ENCODE data around the gene CYP19A1.
"Not testable (repeated sequence)": the region's sequence is repeated elsewhere in the genome, so short reads cannot be mapped to it uniquely, and the experiment has no call there.

The CYP19A1 gene

GRCh38 chr15:51288143-51289065, 50.0 kb downstream of the CYP19A1 start:
- DNase-seq, result no peak

DNA sequence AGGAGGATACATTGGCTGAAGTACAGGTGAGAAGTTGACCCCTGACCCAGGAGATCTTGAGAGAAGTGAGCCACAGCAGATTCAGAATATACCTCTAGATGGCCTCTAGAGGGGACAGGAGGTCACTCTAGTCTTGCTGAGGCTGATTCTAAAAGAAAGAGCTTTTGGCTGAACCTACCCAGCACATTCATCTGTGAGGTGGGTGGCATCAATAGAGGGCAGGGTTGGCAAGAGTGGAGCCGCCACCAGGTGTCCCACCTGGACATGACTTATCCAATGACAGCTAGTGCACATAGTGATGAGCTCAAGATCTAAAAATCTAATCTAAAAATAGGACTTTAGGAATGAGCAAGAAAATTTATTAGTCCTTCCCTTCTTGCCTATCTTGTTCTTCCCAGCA, 51.6 kb downstream of the CYP19A1 start:
- DNase-seq, result no peak

- no peak for DNase-seq
Observed at GRCh38 chr15:51285399-51285798, 53.0 kb downstream of the CYP19A1 start.

DNA sequence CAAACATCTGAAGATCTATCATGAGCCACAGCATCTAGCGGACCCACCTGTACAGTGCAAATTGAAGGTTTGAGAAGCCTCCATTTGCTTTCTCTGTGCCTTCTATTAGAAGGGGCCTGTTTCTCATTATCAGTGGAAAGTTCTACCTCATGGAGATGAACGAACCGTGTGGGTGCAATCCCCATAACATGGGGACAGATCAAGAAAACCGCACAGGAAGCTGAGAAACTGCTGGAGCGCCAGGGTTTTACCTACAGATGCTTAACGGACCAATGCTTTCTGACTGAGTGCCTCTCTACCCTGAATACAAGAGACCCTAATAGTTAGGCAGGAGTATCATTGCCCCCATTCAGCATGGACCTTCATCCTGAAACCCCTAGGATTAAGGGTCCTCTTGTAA, 53.5 kb downstream of the CYP19A1 start:
- DNase-seq, result no peak

DNA sequence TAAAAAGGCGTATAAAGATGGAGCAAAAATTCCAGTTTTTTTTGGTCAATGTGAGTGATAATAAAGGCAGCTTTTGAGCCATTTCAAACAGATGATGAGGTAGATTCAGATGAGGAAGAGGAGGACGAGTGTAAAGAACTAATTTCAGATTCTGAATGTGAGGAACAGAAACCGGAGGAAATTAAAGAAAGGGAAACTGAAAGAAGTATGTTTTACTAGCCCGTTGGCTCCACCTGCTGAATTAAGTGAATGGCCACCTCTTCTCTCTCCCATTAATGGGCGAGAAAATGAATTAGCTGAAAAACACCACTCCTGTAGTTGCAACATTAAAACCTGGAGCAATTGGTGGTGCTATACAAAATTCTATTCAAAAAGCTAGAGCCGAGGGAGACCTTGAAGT, 55.4 kb downstream of the CYP19A1 start:
- no peak for DNase-seq

GRCh38 chr15:51282241-51282640, 56.2 kb downstream of the CYP19A1 start:
- DNase-seq, result not testable (repeated sequence)

DNA sequence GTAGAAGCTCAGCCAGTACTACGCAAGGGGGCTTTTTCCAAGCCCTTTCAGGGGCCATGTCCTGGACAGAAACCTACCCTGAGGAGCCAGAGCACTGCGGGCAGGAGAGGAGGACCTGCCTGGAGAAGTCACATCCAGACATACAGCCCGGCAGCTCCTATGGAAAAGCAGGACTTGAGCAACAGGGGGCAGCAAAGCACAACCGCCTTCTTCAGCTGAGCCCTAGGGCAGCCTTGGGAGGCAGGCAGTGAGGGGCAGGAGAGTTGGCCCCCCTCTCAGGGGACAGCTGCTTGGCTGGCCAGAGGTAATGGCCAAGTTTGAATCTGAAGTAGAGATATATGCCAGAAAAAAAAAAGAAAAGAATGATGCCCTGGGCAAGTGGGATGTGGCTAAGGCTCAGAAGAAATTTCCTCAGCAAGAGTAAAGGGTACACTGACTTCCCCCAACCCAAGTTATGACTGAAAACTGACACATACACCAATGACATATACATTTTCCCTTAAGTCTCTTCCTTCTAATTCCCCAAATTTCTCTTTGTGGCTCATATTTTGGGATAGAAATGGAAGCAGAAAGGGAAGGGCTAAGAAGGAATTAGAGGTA, 56.9 kb downstream of the CYP19A1 start:
- DNase-seq, result no peak

DNA sequence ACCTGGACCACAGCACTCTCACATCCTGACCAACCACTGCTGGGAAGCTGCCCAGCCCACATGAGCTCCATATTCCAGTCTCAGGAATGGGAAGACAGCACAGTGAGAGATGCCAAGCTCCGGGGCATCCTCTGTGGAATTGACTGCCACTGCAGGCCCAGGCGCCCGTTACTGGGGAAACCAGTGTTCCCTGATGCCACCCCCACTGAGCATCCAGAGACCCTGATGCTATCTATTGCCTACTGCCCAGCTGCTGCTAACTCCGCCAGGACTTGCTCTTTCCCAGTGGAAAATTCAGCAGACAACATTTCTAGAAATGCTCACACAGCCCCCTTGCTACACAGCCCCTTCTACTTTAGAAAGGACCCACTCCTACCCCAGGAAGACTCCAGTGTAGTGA, 57.6 kb downstream of the CYP19A1 start:
- DNase-seq, result no peak

DNA sequence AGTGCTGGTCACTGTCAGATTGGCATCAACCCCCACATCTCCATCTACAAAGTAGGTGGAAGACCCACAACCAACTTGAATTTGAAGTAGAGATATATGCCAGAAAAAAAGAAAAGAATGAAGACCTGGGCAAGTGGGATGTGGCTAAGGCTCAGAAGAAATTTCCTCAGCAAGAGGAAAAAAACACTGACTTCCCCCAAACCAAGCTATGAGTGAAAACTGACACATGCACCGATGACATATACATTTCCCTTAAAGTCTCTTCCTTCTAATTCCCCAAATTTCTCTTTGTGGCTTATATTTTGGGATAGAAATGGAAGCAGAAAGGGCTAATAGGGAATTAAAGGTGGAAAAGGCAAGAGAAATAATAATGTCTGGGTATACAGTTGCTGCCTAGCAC, 59.0 kb downstream of the CYP19A1 start:
- no peak for DNase-seq

DNA sequence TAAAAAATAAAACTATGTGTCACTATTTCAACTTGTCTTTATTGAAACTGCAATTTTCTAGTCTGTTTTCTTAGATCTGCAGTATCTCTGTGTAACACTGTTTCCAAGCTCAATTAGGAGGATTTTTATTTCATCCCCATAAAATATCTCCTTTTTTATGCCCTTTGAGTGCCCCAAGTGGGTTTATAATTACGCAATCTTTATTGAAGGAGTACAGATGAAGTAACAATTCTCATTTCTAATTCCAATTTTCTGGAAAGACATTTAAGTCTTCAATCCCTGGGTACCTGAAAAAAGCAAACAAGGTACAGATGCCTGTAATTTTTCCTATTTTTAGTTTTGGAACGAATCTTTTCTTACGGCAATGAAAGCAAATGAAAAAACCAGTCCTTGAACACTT, 61.3 kb downstream of the CYP19A1 start:
- no peak for DNase-seq

- DNase-seq, result no peak
Observed at GRCh38 chr15:51274956-51275355, 63.4 kb downstream of the CYP19A1 start.

GRCh38 chr15:51270706-51271105, 67.7 kb downstream of the CYP19A1 start:
- no peak for DNase-seq

DNA sequence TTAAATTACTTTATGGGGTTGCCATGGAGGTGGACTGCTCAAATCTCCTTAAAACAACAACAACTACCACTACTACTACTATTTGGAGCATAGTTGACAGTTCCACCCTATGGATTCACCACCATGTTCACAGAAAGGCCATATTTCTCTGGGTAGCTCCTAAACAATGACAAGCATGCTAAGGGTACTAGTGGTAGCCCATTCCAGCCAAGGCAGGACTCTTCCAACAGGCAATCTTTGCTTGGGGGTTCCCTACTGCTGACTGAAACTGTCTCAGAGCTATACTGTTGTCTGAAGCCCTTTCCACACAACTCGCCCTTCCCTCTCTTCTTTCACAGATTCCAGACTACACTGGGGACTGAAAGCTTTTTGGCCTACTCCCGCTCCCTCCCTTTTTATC, 68.9 kb downstream of the CYP19A1 start:
- DNase-seq, result no peak

DNA sequence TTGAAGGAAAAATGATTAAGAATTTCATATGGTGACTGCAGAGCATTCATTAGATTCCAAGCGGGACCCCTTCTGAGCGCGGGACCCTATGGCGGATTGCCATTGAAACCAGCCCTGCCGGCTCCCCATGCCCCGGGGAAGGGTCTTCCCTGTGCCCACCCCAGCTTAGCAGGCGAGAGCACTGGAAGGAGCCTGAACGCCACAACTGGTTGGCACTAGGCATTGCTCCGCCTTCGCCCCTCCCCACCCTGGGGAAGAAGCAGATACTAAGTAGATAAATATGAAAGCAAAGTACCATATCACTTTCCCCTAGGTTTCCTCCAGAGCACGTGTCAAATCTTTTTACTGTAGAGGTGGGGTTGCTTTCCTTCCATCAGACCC, 70.7 kb downstream of the CYP19A1 start:
- no peak for DNase-seq

GRCh38 chr15:51267051-51267702, 71.2 kb downstream of the CYP19A1 start:
- no peak for DNase-seq

DNA sequence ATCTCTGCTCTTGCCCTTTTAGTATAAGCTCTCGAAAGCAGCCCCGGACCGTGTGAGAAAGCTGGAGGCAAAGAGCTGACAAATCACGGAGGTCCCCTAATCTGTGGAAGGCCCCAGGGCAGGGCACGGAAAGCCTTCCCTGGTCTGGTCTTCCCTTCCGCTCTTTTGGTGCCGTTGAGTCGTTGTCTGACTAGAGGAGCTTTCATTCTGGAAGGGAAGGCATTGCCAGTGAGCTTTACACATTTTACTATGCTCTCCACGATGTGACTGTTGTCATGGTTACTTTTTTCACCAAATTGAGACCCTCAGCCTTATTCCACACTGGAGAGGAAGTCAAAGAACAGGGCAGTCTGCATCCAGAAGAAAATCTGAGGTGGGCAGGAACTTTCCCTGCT, 71.7 kb downstream of the CYP19A1 start:
- DNase-seq, result no peak

- DNase-seq, result no peak
Observed at GRCh38 chr15:51265037-51265555, 73.3 kb downstream of the CYP19A1 start.

GRCh38 chr15:51263726-51264125, 74.7 kb downstream of the CYP19A1 start:
- DNase-seq, result no peak

- no peak for DNase-seq
Observed at GRCh38 chr15:51263116-51263515, 75.3 kb downstream of the CYP19A1 start.

DNA sequence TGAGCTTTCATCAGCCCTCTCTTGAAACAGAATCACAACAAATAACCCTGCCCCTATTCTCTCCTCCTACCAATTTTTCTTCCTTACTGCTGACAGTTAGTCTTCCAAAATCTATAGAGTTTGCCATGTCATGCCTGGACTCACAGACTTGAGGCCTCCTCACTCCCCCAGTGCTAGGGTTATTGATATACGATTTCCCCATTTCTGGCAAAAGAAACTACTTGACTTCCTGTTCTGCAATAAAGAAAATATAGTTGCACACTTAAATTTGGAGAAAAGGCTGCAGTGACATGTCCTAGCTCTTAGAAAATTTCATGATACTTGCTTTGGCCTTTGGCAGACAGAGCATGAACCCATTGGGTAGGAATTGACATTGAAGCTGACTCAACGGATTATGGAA, 75.9 kb downstream of the CYP19A1 start:
- no peak for DNase-seq

GRCh38 chr15:51261113-51261512, 77.3 kb downstream of the CYP19A1 start:
- not testable (repeated sequence) for DNase-seq

- no peak for DNase-seq
Observed at GRCh38 chr15:51260202-51260601, 78.2 kb downstream of the CYP19A1 start.

DNA sequence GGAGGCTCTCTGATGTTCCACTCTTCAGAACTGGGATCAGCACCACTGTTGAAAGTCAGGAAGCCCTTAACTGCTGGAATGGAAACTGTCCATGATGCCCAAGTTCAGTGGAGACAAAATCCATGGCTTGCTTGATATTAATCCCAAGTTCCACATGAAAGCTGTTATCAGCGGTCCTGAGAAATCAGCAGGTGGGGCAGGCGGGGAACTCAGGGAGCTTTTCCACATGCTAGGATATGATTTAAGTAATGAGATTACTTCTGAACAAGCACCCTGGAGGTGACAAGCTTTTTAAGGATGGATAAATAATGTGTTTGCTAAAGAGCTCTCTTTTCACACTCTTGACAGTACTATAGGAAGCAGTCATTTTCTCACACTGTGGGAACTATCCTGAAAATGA, 82.9 kb downstream of the CYP19A1 start:
- no peak for DNase-seq

- DNase-seq, result no peak
Observed at GRCh38 chr15:51253366-51253765, 85.0 kb downstream of the CYP19A1 start.

All from NCI-H187 treated with DMSO at 0.1 percent for 48 hours (cell line).